Liver (tissue), 9 donors: ENCODE data around the gene RNFT2. TPM values are rescaled to one million over a fixed set of nuclear protein-coding genes. Genes with fewer than 3 reads are reported as not detected.
"Not testable (repeated sequence)": the region's sequence is repeated elsewhere in the genome, so short reads cannot be mapped to it uniquely, and the experiment has no call there.

Experiments used
- DNase-seq: peaks from one replicate; pipeline ENCODE4 v3.0.0-alpha.2; 2017; ENCODE audit warnings: low spot score
- H3K27ac ChIP-seq, 2 donors: one replicate each; pipeline ENCODE4 v1.7.0; 2013; ENCODE audit warnings: inconsistent platforms in 2 of 2, low read length in 2 of 2, control low read depth in 1 of 2, low read depth in 1 of 2, mild to moderate bottlenecking in 1 of 2
- H3K27me3 ChIP-seq, 4 donors: one replicate each; pipeline versions ENCODE4 v1.6.1 to v1.7.0; 2013; ENCODE audit warnings: low read length in 3 of 4, inconsistent platforms in 1 of 4, mild to moderate bottlenecking in 1 of 4, moderate library complexity in 1 of 4; ENCODE audit not compliant: control insufficient read depth in 4 of 4, insufficient read depth in 4 of 4
- H3K36me3 ChIP-seq, 4 donors: one replicate each; pipeline versions ENCODE4 v1.6.1 to v1.7.0; 2013; ENCODE audit warnings: low read length in 3 of 4, mild to moderate bottlenecking in 3 of 4, low read depth in 1 of 4, moderate library complexity in 1 of 4; ENCODE audit not compliant: control insufficient read depth in 4 of 4, insufficient read depth in 3 of 4
- H3K4me1 ChIP-seq, 4 donors: one replicate each; pipeline versions ENCODE4 v1.6.1 to v1.7.0; 2013; ENCODE audit warnings: low read length in 3 of 4, mild to moderate bottlenecking in 3 of 4, moderate library complexity in 1 of 4; ENCODE audit not compliant: control insufficient read depth in 4 of 4, insufficient read depth in 4 of 4
- H3K4me3 ChIP-seq, 3 donors: one replicate each; pipeline versions ENCODE4 v1.6.1 to v1.7.0; 2013; ENCODE audit warnings: low read length in 3 of 3, control low read depth in 1 of 3, low read depth in 1 of 3, mild to moderate bottlenecking in 1 of 3
- H3K9ac ChIP-seq, 2 donors: one replicate each; pipeline ENCODE4 v1.7.0; 2013; ENCODE audit warnings: low read length in 2 of 2, mild to moderate bottlenecking in 2 of 2, moderate library complexity in 2 of 2, control low read depth in 1 of 2, low read depth in 1 of 2
- H3K9me3 ChIP-seq, 4 donors: one replicate each; pipeline versions ENCODE4 v1.6.1 to v1.7.0; 2013; ENCODE audit warnings: low read length in 3 of 4; ENCODE audit not compliant: control insufficient read depth in 4 of 4
- ATF3 ChIP-seq: IDR thresholded peaks from 2 replicates; pipeline ENCODE4 v1.6.1; 2016; ENCODE audit warnings: antibody characterized with exemption
- CTCF ChIP-seq: fragments of 150-350 bp; IDR thresholded peaks from 2 replicates; pipeline ENCODE4 v1.5.1; 2017; ENCODE audit warnings: improper control_type of control experiment, low read depth, low read length; ENCODE audit not compliant: missing input control
- EGR1 ChIP-seq, 2 donors: IDR thresholded peaks; 2 replicates each; pipeline ENCODE4 v1.6.1; 2016 to 2018; ENCODE audit warnings: antibody characterized with exemption in 2 of 2, low read depth in 2 of 2
- FOXA1 ChIP-seq: IDR thresholded peaks from 2 replicates; pipeline ENCODE4 v1.6.1; 2016; ENCODE audit warnings: antibody characterized with exemption
- FOXA2 ChIP-seq: IDR thresholded peaks from 2 replicates; pipeline ENCODE4 v1.6.1; 2016; ENCODE audit warnings: antibody characterized with exemption
- GABPA ChIP-seq, 2 donors: IDR thresholded peaks in 1 of 2; conservative IDR thresholded peaks in 1 of 2; 2 replicates each; pipeline ENCODE4 v1.6.1; 2016; ENCODE audit warnings: antibody characterized with exemption in 2 of 2, mild to moderate bottlenecking in 1 of 2, moderate library complexity in 1 of 2
- HNF4A ChIP-seq, 2 donors: conservative IDR thresholded peaks; 2 replicates each; pipeline ENCODE4 v1.6.1; 2016; ENCODE audit warnings: antibody characterized with exemption in 2 of 2, mild to moderate bottlenecking in 2 of 2
- HNF4G ChIP-seq: IDR thresholded peaks from 2 replicates; pipeline ENCODE4 v1.6.1; 2016; ENCODE audit warnings: antibody characterized with exemption
- JUND ChIP-seq, 2 donors: IDR thresholded peaks; 2 replicates each; pipeline ENCODE4 v1.6.1; 2016; ENCODE audit warnings: antibody characterized with exemption in 2 of 2
- MAX ChIP-seq: IDR thresholded peaks from 2 replicates; pipeline ENCODE4 v1.6.1; 2016; ENCODE audit warnings: antibody characterized with exemption
- NR2F2 ChIP-seq: IDR thresholded peaks from 2 replicates; pipeline ENCODE4 v1.6.1; 2016; ENCODE audit warnings: antibody characterized with exemption
- RAD21 ChIP-seq, 2 donors: IDR thresholded peaks; 2 replicates each; pipeline ENCODE4 v1.6.1; 2016; ENCODE audit warnings: antibody characterized with exemption in 2 of 2, mild to moderate bottlenecking in 2 of 2
- REST ChIP-seq: IDR thresholded peaks from 2 replicates; pipeline ENCODE4 v1.6.1; 2016; ENCODE audit warnings: antibody characterized with exemption, mild to moderate bottlenecking
- RXRA ChIP-seq, 2 donors: IDR thresholded peaks; 2 replicates each; pipeline ENCODE4 v1.6.1; 2017 to 2018; ENCODE audit warnings: antibody characterized with exemption in 2 of 2, mild to moderate bottlenecking in 1 of 2
- SP1 ChIP-seq: IDR thresholded peaks from 2 replicates; pipeline ENCODE4 v1.6.1; 2018; ENCODE audit warnings: antibody characterized with exemption, mild to moderate bottlenecking
- TAF1 ChIP-seq: conservative IDR thresholded peaks from 2 replicates; pipeline ENCODE4 v1.6.1; 2016; ENCODE audit warnings: antibody characterized with exemption, mild to moderate bottlenecking
- YY1 ChIP-seq: IDR thresholded peaks from 2 replicates; pipeline ENCODE4 v1.6.1; 2016; ENCODE audit warnings: antibody characterized with exemption, mild to moderate bottlenecking
- ZBTB33 ChIP-seq: IDR thresholded peaks from 2 replicates; pipeline ENCODE4 v1.6.1; 2016; ENCODE audit warnings: antibody characterized with exemption
- WGBS: extraction: QIAGEN DNeasy Blood & Tissue Kit; methylation state at CpG from one replicate; pipeline ENCODE4 v1.1.7; 2013; 5-methylcytosine and 5-hydroxymethylcytosine counted together
- polyA plus RNA-seq, 2 donors: library from polyadenylated mRNA; stranded (reverse) in 1 of 2; unstranded in 1 of 2; fragments of 200-250 nt in 1 of 2; fragments of >200 nt in 1 of 2; fragmentation: Nextera tagmentation in 1 of 2; extraction: Ambion mirVana in 1 of 2; gene quantifications; one replicate each; pipeline versions ENCODE4 v1.2.1 to v1.2.3, GENCODE V29; 2013 to 2015
- total RNA-seq, 2 donors: library from RNA; depleted of rRNA; stranded (reverse); fragments of >200 nt; gene quantifications; one replicate each; pipeline ENCODE4 v1.2.3, GENCODE V29; 2014
- donor health status: healthy.
- donor health status: healthy.
- donor health status: healthy.
- donor health status: healthy.
- donor health status: healthy.

Gene RNFT2
- total and polyA plus RNA-seq, 4 donors = 0.13 to 1.4 (median 0.19) TPM

- H3K27ac ChIP-seq, H3K36me3 ChIP-seq, H3K9me3 ChIP-seq, DNase-seq, H3K27me3 ChIP-seq, H3K9ac ChIP-seq, H3K4me3 ChIP-seq, H3K4me1 ChIP-seq: not testable (repeated sequence)
- WGBS = 94% methylated on average over 5 of the region's 5 CpGs
Measured at GRCh38 chr12:116754097-116754496, 16.0 kb downstream of the RNFT2 start.

- H3K9ac ChIP-seq, H3K27ac ChIP-seq, H3K36me3 ChIP-seq, H3K27me3 ChIP-seq, H3K9me3 ChIP-seq, H3K4me3 ChIP-seq, DNase-seq, H3K4me1 ChIP-seq: not testable (repeated sequence)
- 89% methylated on average over 1 of the region's 1 CpG for WGBS
Measured at GRCh38 chr12:116754783-116755182, 16.7 kb downstream of the RNFT2 start.

- WGBS = 79% methylated on average over 22 of the region's 22 CpGs
- no peak overlapping the region for H3K4me3 ChIP-seq
- H3K9me3 ChIP-seq = no peaks in the 10 kb centered on the region
- no peaks in the 10 kb centered on the region for H3K4me1 ChIP-seq
- TF ChIP-seq RXRA (IDR thresholded peaks at IDR 0.05) = no peak
- TF ChIP-seq RAD21 (IDR thresholded peaks at IDR 0.05) = no peak
- no peak for TF ChIP-seq HNF4A (conservative IDR thresholded peaks at IDR 0.05)
- TF ChIP-seq REST = no peak
- no peak for TF ChIP-seq YY1
- TF ChIP-seq EGR1 (IDR thresholded peaks at IDR 0.05; ENCODE audit: low read depth in 2 of 2) = no peak
- TF ChIP-seq ZBTB33 = no peak
- TF ChIP-seq JUND (IDR thresholded peaks at IDR 0.05) = no peak
- no peak for TF ChIP-seq FOXA2
- no peak for TF ChIP-seq NR2F2
- TF ChIP-seq HNF4G = no peak
- no peak for TF ChIP-seq FOXA1
- no peak for TF ChIP-seq ATF3
- TF ChIP-seq MAX = no peak
- TF ChIP-seq SP1 = no peak
- TF ChIP-seq TAF1 = no peak
- TF ChIP-seq CTCF = no peak
- no peak for TF ChIP-seq GABPA (IDR thresholded peaks at IDR 0.05 in 1 of 2, conservative IDR thresholded peaks at IDR 0.05 in 1 of 2)
- H3K27me3 ChIP-seq = no peaks in the 10 kb centered on the region
- no peak overlapping the region for H3K9ac ChIP-seq
- DNase-seq = no peak
- H3K36me3 ChIP-seq = no peaks in the 10 kb centered on the region
- no peak overlapping the region for H3K27ac ChIP-seq
Measured at GRCh38 chr12:116759783-116760621, 21.9 kb downstream of the RNFT2 start.
